ENCODE data around the gene EPS15. TPM values are rescaled to one million over a fixed set of nuclear protein-coding genes. Genes with fewer than 3 reads are reported as not detected.

EPS15 gene
- polyA plus RNA-seq, 1 donor (not counting 4 experiments of a cell fraction or from before 2014, with no cell fraction given): 33.2 TPM

DNA sequence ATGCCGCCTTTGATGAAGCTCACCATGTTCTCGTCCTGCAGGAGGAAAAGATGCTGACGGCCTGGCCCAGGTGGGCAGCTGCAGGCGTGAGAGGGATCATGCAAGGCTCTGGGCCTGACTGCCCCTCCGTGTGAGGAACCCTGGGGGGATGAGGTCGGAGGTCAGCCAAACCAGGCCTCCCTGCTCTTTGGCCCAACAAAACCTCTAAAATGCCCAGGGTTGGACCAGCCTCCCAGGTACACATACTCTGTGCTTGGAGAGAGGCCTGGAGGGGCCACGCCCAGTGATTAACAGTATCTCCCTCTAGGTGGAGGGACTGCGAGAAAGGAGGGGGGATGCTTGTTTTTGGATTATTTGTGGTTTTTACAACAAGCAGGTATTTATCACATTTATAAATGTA lies 209.8 kb downstream of the EPS15 start:
- Histone ChIP-seq H3K36me3 (ENCODE audit: control insufficient read depth in 2 of 2, extremely low read depth in 1 of 2, insufficient read depth in 2 of 2, low read length in 2 of 2) (no peaks in the 10 kb centered on the region), H3K4me2 (ENCODE audit: control insufficient read depth, extremely low read depth, insufficient read depth, low read depth, low read length) (no peak overlapping the region), H3K9me3 (ENCODE audit: control insufficient read depth, low read depth, low read length) (no peaks in the 10 kb centered on the region), H3K9me1 (ENCODE audit: control insufficient read depth, extremely low read depth, insufficient read depth, low read length) (no peaks in the 10 kb centered on the region), H4K20me1 (ENCODE audit: control insufficient read depth, extremely low read depth, insufficient read depth, low read length) (no peaks in the 10 kb centered on the region), H3K27me3 (ENCODE audit: control insufficient read depth, extremely low read depth, insufficient read depth, low read length) (no peaks in the 10 kb centered on the region), H3K4me3 (ENCODE audit: control insufficient read depth in 2 of 3, extremely low read depth in 1 of 3, insufficient read depth in 2 of 3, low read depth in 1 of 3, low read length in 3 of 3) (no peak overlapping the region), H3K79me2 (ENCODE audit: control insufficient read depth, insufficient read depth, low read length) (no peaks in the 10 kb centered on the region), H2AFZ (ENCODE audit: control insufficient read depth, low read length) (no peak overlapping the region), H3K27ac (ENCODE audit: control insufficient read depth, insufficient read depth, low read length) (no peak overlapping the region), H3K4me1 (ENCODE audit: control insufficient read depth, extremely low read depth, insufficient read depth, low read length) (peaks cover 11% of the 10 kb centered on the region), H3K9ac (ENCODE audit: control insufficient read depth, extremely low read depth, insufficient read depth, low read length) (no peak overlapping the region)
- DNase-seq (ENCODE audit: low read depth, low spot score): no peak
- FAIRE-seq: no peak
- dilution Hi-C loops (cut with MboI; ENCODE audit: extremely low pct_ligation_motif_present, low sequenced_read_pairs): no loop called here
- TF ChIP-seq, protein P1, sequence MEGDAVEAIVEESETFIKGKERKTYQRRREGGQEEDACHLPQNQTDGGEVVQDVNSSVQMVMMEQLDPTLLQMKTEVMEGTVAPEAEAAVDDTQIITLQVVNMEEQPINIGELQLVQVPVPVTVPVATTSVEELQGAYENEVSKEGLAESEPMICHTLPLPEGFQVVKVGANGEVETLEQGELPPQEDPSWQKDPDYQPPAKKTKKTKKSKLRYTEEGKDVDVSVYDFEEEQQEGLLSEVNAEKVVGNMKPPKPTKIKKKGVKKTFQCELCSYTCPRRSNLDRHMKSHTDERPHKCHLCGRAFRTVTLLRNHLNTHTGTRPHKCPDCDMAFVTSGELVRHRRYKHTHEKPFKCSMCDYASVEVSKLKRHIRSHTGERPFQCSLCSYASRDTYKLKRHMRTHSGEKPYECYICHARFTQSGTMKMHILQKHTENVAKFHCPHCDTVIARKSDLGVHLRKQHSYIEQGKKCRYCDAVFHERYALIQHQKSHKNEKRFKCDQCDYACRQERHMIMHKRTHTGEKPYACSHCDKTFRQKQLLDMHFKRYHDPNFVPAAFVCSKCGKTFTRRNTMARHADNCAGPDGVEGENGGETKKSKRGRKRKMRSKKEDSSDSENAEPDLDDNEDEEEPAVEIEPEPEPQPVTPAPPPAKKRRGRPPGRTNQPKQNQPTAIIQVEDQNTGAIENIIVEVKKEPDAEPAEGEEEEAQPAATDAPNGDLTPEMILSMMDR (optimal IDR thresholded peaks at IDR 0.05 in 1 of 3, IDR thresholded peaks at IDR 0.05 in 1 of 3, conservative IDR thresholded peaks at IDR 0.05 in 1 of 3; ENCODE audit: extremely low read depth in 1 of 3, insufficient read depth in 2 of 3, low read length in 3 of 3): no peak
- no peak for TF ChIP-seq EZH2 (IDR thresholded peaks at IDR 0.05; ENCODE audit: low read length)

- TF ChIP-seq EZH2 (IDR thresholded peaks at IDR 0.05; ENCODE audit: low read length): no peak
- TF ChIP-seq, protein P1 (optimal IDR thresholded peaks at IDR 0.05 in 1 of 3, IDR thresholded peaks at IDR 0.05 in 1 of 3, conservative IDR thresholded peaks at IDR 0.05 in 1 of 3; ENCODE audit: extremely low read depth in 1 of 3, insufficient read depth in 2 of 3, low read length in 3 of 3): no peak
- no peaks in the 10 kb centered on the region for H3K9me1 ChIP-seq (ENCODE audit: control insufficient read depth, extremely low read depth, insufficient read depth, low read length)
- FAIRE-seq: no peak
These were observed 210.4 kb downstream of the EPS15 start for GRCh38 chr1:51308636-51309035.

More at GRCh38 chr1:51308636-51309035, 210.4 kb downstream of the EPS15 start:
- dilution Hi-C loops (cut with MboI; ENCODE audit: extremely low pct_ligation_motif_present, low sequenced_read_pairs): no loop called here
- H3K27ac ChIP-seq (ENCODE audit: control insufficient read depth, insufficient read depth, low read length): no peak overlapping the region
- H3K79me2 ChIP-seq (ENCODE audit: control insufficient read depth, insufficient read depth, low read length): no peaks in the 10 kb centered on the region
- peaks cover 4% of the 10 kb centered on the region for H3K4me1 ChIP-seq (ENCODE audit: control insufficient read depth, extremely low read depth, insufficient read depth, low read length)
- H3K4me2 ChIP-seq (ENCODE audit: control insufficient read depth, extremely low read depth, insufficient read depth, low read depth, low read length): no peak overlapping the region
- no peaks in the 10 kb centered on the region for H3K9me3 ChIP-seq (ENCODE audit: control insufficient read depth, low read depth, low read length)
- H3K36me3 ChIP-seq (ENCODE audit: control insufficient read depth in 2 of 2, extremely low read depth in 1 of 2, insufficient read depth in 2 of 2, low read length in 2 of 2): no peaks in the 10 kb centered on the region
- DNase-seq (ENCODE audit: low read depth, low spot score): no peak
- no peak overlapping the region for H3K4me3 ChIP-seq (ENCODE audit: control insufficient read depth in 2 of 3, extremely low read depth in 1 of 3, insufficient read depth in 2 of 3, low read depth in 1 of 3, low read length in 3 of 3)
- H3K9ac ChIP-seq (ENCODE audit: control insufficient read depth, extremely low read depth, insufficient read depth, low read length): no peak overlapping the region
- no peak overlapping the region for H2AFZ ChIP-seq (ENCODE audit: control insufficient read depth, low read length)
- H4K20me1 ChIP-seq (ENCODE audit: control insufficient read depth, extremely low read depth, insufficient read depth, low read length): no peaks in the 10 kb centered on the region
- H3K27me3 ChIP-seq (ENCODE audit: control insufficient read depth, extremely low read depth, insufficient read depth, low read length): no peaks in the 10 kb centered on the region

All from keratinocyte (primary cell).